Retinal pigment epithelial cell (primary cell): ENCODE measurements around the gene SLC36A3.

Experiments used
- DNase-seq: peaks from one replicate; pipeline ENCODE4 v3.0.0-alpha.2; 2010; ENCODE audit warnings: low read depth
- H3K4me3 ChIP-seq: 2 replicates; pipeline ENCODE4 v1.5.1; 2011; ENCODE audit warnings: mild to moderate bottlenecking, low read length, control low read depth, moderate library complexity
- CTCF ChIP-seq: conservative IDR thresholded peaks from 2 replicates; pipeline ENCODE4 v1.5.1; 2011; ENCODE audit warnings: low read depth, low read length, control low read depth, inconsistent platforms

The SLC36A3 gene

GRCh38 chr5:151278845-151279244 lies 24.7 kb downstream of the SLC36A3 start:
- no peak for TF ChIP-seq CTCF
- H3K4me3 ChIP-seq, result no peak overlapping the region
- DNase-seq, result no peak

GRCh38 chr5:151275803-151276202 lies 27.8 kb downstream of the SLC36A3 start:
- TF ChIP-seq CTCF, result no peak

GRCh38 chr5:151274666-151275065 lies 28.9 kb downstream of the SLC36A3 start:
- no peak for TF ChIP-seq CTCF
- no peak for DNase-seq

More at GRCh38 chr5:151275803-151276202, 27.8 kb downstream of the SLC36A3 start:
- H3K4me3 ChIP-seq, result no peak overlapping the region
- no peak for DNase-seq

GRCh38 chr5:151271336-151271735 lies 32.2 kb downstream of the SLC36A3 start:
- TF ChIP-seq CTCF, result no peak
- H3K4me3 ChIP-seq, result no peak overlapping the region
- DNase-seq, result no peak

More at GRCh38 chr5:151274666-151275065, 28.9 kb downstream of the SLC36A3 start:
- H3K4me3 ChIP-seq, result no peak overlapping the region

GRCh38 chr5:151270599-151270998 lies 33.0 kb downstream of the SLC36A3 start:
- DNase-seq, result no peak
- no peak overlapping the region for H3K4me3 ChIP-seq
- no peak for TF ChIP-seq CTCF

DNA sequence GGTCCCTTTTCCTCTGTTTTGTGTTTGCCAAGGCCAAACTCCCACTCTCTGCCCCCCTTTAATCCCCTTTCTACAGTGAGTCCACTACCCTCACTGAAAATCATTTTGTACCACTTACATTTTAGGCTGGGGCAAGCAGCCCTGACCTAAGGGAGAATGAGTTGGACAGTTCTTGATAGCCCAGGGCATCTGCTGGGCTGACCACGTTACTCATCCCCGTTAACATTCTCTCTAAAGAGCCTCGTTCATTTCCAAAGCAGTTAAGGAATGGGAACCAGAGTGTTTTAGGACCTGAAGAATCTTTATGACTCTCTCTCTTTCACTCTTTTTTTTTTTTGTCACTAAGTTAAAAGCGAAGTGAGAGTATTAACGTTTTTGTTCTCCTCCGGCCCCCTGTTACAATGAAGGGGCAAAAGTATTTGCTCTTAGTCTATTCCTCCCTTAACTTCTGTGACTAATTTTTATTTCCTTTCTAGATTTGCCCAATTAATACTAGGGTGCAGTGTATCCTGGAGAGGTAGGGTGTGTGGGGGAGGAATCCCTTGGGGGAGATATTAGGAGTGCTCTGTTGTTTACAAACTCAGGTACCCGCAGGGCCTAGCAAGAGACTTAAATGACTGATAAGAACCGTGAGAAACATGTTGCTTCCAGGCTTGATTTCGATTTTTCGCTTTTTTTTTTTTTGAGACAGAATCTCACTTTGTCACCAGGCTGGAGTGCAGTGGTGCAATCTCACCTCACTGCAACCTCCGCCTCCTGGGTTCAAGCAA lies 35.9 kb downstream of the SLC36A3 start:
- no peak overlapping the region for H3K4me3 ChIP-seq
- no peak for TF ChIP-seq CTCF
- no peak for DNase-seq

GRCh38 chr5:151264113-151264512 lies 39.5 kb downstream of the SLC36A3 start:
- no peak for TF ChIP-seq CTCF
- H3K4me3 ChIP-seq, result no peak overlapping the region
- DNase-seq, result no peak
